ENCODE results near the gene SMARCC2.

- TF ChIP-seq, protein P1, sequence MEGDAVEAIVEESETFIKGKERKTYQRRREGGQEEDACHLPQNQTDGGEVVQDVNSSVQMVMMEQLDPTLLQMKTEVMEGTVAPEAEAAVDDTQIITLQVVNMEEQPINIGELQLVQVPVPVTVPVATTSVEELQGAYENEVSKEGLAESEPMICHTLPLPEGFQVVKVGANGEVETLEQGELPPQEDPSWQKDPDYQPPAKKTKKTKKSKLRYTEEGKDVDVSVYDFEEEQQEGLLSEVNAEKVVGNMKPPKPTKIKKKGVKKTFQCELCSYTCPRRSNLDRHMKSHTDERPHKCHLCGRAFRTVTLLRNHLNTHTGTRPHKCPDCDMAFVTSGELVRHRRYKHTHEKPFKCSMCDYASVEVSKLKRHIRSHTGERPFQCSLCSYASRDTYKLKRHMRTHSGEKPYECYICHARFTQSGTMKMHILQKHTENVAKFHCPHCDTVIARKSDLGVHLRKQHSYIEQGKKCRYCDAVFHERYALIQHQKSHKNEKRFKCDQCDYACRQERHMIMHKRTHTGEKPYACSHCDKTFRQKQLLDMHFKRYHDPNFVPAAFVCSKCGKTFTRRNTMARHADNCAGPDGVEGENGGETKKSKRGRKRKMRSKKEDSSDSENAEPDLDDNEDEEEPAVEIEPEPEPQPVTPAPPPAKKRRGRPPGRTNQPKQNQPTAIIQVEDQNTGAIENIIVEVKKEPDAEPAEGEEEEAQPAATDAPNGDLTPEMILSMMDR (IDR thresholded peaks at IDR 0.05), result no peak
- no peak for TF ChIP-seq POLR2A (IDR thresholded peaks at IDR 0.05)
Observed at GRCh38 chr12:56237552-56237951, 48.3 kb upstream of the SMARCC2 start.

Measured in heart left ventricle (tissue), 13 donors.